Left colon (tissue), 2 donors: ENCODE data around the gene SMIM9. TPM values are rescaled to one million over a fixed set of nuclear protein-coding genes. Genes with fewer than 3 reads are reported as not detected.

Source experiments
- ATAC-seq: fragments of 200-7000 bp; cut with Tn5 transposase; one replicate; pipeline ENCODE4 v1.9.1; 2020; ENCODE audit warnings: mild to moderate bottlenecking, moderate library complexity
- DNase-seq, 2 donors: peaks; one replicate each; pipeline ENCODE4 v3.0.0-alpha.2; 2020
- intact Hi-C, 2 donors: fragments of 100-400 bp; cut with DNase I in 1 of 2; cut with micrococcal nuclease in 1 of 2; formaldehyde crosslinking; loops; one replicate each; pipeline versions ENCODE4 v1.11.2 to v1.14.0; 2022; cut with DNase I, micrococcal nuclease
- total RNA-seq, 2 donors: library from RNA; stranded (reverse); fragmentation: NEBNext Ultra II Directional; extraction: Animal tissue kit (Norgen Biotek cat#: 25700); gene quantifications; one replicate each; pipeline ENCODE4 v1.2.1, GENCODE V29; 2021
- donor health status: DM: no; HTN: no; CAD: no.
- donor health status: DM: yes; HTN: yes; CAD: no.

SMIM9 gene
- total RNA-seq, 2 donors from 2014 or later, result not detected

DNA sequence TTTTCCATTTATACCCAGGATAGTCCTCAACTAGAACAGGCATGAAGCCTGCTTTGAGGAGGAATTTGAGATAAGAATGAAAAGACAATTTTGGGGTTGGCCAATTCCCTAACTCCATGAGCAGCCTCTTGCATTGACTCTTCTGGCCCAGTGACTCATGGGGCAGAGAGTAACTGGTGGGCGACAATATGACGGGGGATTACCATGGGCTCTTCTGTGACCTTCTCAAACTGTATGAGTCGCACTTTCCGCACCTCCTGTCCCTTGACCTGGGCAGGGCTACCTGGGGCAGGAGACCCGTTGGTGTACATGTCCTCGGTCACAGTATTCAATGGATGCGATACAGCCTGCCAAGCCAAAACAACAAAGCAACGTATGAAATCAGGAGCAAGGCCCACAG is 42.5 kb downstream of the SMIM9 start:
- no peak for DNase-seq
- intact Hi-C loops, result no loop called here
- no peak for ATAC-seq

DNA sequence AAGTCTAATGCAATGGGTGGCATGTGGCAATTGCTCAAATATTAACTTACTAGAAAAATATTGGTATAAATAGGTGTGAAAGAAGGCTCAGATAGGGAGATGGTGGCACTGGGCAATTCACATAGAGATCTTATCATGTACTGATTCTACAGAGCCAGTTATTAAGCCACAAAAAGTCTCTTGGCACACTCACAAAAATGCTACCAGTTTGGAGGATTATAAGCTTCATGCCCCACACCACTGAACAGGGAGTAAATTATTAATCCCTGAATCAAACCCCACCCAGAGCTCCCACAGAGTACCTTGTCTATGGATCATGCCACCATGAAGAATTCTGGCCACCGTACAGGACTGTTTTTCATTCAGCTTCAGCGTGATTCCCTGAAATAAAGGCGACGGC is 43.0 kb downstream of the SMIM9 start:
- ATAC-seq, result no peak
- intact Hi-C loops, result no loop called here
- DNase-seq, result no peak

DNA sequence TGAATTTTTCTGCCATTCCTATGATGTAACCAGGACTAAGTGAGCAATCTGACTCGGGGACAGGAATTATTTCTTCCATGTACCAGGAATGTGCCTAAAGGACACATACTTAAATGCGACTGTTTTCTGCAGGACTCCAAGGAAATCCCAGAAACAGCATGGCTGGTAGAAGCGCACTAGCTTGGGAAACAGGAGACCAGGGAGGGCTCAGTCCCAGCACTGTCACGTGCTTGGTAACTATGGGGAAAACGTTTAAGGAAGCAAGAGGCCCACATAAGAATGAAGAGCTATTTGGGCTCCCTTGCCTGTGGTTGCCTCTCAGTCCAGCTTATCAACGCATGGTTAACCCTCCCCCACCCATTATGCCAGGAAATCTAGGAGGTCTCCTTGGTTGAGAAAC is 48.7 kb downstream of the SMIM9 start:
- DNase-seq (no peak), ATAC-seq (no peak)
- intact Hi-C loops, result no loop called here

GRCh38 chrX:154784149-154784995 is 50.1 kb downstream of the SMIM9 start:
- DNase-seq, result no peak

GRCh38 chrX:154780968-154781367 is 53.5 kb downstream of the SMIM9 start:
- ATAC-seq, result no peak
- DNase-seq, result no peak
- intact Hi-C loops, result no loop called here

More at GRCh38 chrX:154784149-154784995, 50.1 kb downstream of the SMIM9 start:
- intact Hi-C loops, result no loop called here
- no peak for ATAC-seq

GRCh38 chrX:154779261-154779660 is 55.2 kb downstream of the SMIM9 start:
- DNase-seq, result no peak

DNA sequence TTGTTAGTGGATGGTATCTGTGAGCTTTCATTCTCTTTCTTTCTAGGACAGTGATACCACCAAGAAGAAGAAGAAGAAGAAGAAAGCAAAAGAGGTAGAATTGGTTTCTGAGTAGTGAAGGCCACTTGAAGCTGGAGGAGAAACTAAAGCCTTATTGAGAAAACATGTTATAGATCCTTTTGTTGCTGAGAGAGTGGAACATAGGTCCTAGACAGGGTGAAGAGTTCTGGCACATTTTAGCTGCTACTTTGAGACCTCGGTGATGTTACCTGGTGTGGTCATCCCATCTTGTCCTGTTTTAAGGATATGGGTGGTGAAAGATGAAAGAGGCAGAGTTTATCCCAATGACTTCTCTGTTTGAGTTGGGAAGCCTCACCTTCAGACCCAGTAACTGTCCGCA is 57.7 kb downstream of the SMIM9 start:
- intact Hi-C loops, result no loop called here
- DNase-seq (no peak), ATAC-seq (no peak)

More at GRCh38 chrX:154779261-154779660, 55.2 kb downstream of the SMIM9 start:
- intact Hi-C loops, result no loop called here
- ATAC-seq, result no peak

- ATAC-seq, result peak; percentile 37
- no peak for DNase-seq
- intact Hi-C loops, result no loop called here
Observed at GRCh38 chrX:154775419-154776349, 58.8 kb downstream of the SMIM9 start.

GRCh38 chrX:154774622-154775021 is 59.8 kb downstream of the SMIM9 start:
- intact Hi-C loops, result no loop called here

More at GRCh38 chrX:154774622-154775021, 59.8 kb downstream of the SMIM9 start:
- DNase-seq (no peak), ATAC-seq (no peak)

Other genes starting within 250 kb of the SMIM9 start
- gene CTAG1A, start 249.5 kb downstream of the SMIM9 start, total RNA-seq, result not detected
- not detected for gene CTAG1B, start 215.4 kb downstream of the SMIM9 start, total RNA-seq
- gene CTAG2, start 181.1 kb downstream of the SMIM9 start, total RNA-seq, result not detected
- 1 to 10 TPM; 1.2 to 2.3 TPM for gene GAB3, start 83.6 kb downstream of the SMIM9 start, total RNA-seq
- 10 to 100 TPM; 25.6 to 41.6 TPM for gene DKC1, start 71.8 kb downstream of the SMIM9 start, total RNA-seq
- gene MPP1, start 29.2 kb downstream of the SMIM9 start, total RNA-seq, result 10 to 100 TPM; 24.6 to 26.9 TPM
- gene F8A1, start 51.7 kb upstream of the SMIM9 start, total RNA-seq, result 10 to 100 TPM; 30.9 to 31.9 TPM
- 1 to 10 TPM; 2.1 to 4.5 TPM for gene F8, start 188.1 kb upstream of the SMIM9 start, total RNA-seq
- 10 to 100 TPM; 41.1 to 53.9 TPM for gene FUNDC2, start 192.2 kb upstream of the SMIM9 start, total RNA-seq
- 1 to 10 TPM; 3.5 to 4.0 TPM for gene CMC4, start 236.5 kb upstream of the SMIM9 start, total RNA-seq
- 10 to 100 TPM; 11.9 to 13.9 TPM for gene MTCP1, start 236.5 kb upstream of the SMIM9 start, total RNA-seq
- gene BRCC3, start 236.8 kb upstream of the SMIM9 start, total RNA-seq, result 10 to 100 TPM; 37.9 to 42.0 TPM